ENCODE data around the gene DGAT2.

GRCh38 chr11:75782540-75783263 lies 14.1 kb downstream of the DGAT2 start:
- TF ChIP-seq POLR2AphosphoS5 (IDR thresholded peaks at IDR 0.05; ENCODE audit: borderline replicate concordance, low read depth, low read length) (no peak), EZH2 (IDR thresholded peaks at IDR 0.05) (no peak)

Data from SK-N-MC (cell line).